ENCODE results near the gene SMIM33.

DNA sequence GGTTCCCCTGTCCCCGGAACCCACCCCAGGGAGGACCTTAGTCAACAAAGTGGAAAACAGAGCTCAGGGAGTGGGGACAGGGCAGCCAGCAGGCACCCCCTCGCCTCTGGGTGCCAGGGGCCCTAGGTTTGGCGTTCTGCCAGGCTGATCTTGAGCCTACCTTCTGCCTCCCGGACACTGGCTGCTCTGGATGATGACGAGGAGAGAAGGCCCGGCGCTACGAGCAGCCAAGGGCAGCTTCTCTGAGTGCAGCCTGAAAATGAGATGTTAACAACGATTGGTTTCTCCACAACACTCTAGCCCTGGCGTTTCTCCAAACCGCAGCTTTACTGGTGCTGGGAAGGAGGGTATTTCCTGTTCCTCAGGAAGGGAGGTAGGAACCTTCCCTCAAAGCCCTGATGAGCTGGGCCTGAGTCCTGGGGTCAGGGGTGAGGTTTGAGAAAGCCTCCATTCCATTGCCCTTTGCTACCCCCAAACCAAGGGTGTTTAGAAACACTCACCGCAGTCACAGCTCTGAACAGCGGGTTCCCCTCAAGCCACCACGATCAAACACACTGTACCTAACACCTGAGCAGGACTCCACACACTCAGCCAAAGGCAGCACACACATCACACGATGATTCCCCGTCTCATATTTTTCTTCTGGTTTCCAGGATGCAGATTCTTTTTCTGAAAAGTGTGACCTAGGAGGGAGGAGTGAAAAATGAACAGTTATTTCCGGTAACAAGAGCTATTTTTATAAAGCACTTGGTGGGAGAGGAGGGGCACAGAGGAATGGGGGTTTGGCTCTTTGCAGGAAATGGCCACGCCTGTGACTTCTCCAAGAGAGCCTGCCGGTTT, 11.5 kb downstream of the SMIM33 start, which contains the start of gene STING1:
- TF ChIP-seq EZH2phosphoT487 (IDR thresholded peaks at IDR 0.05; ENCODE audit: insufficient read depth, low read depth), result no peak
- TF ChIP-seq EZH2 (IDR thresholded peaks at IDR 0.05; ENCODE audit: insufficient read depth, poor library complexity, severe bottlenecking), result no peak

All from GM23248 (cell line).